H1 (cell line): ENCODE data around the gene LILRA1.
"Not testable (repeated sequence)": the region's sequence is repeated elsewhere in the genome, so short reads cannot be mapped to it uniquely, and the experiment has no call there.

ENCODE experiments used
- ASH2L ChIP-seq: fragments of 200-600, 300-600 bp; sonication (generic); IDR thresholded peaks from one replicate; pipeline ENCODE4 v1.7.1; 2017; ENCODE audit warnings: low read length
- CHD2 ChIP-seq: IDR thresholded peaks from 2 replicates; pipeline ENCODE4 v1.6.1; 2012; ENCODE audit warnings: low read length, improper control_type of control experiment
- EGR1 ChIP-seq: IDR thresholded peaks from 2 replicates; pipeline ENCODE4 v1.6.1; 2011; ENCODE audit warnings: low read depth, low read length, borderline replicate concordance
- EP300 ChIP-seq, 2 experiments: IDR thresholded peaks; 1 replicate in 1 of 2; 2 replicates in 1 of 2; pipeline ENCODE4 v1.6.1; 2011 to 2012; ENCODE audit warnings: low read depth in 2 of 2, low read length in 2 of 2, mild to moderate bottlenecking in 2 of 2, borderline replicate concordance in 1 of 2, inconsistent platforms in 1 of 2, moderate library complexity in 1 of 2
- EZH2 ChIP-seq: fragments of 200-600 bp; sonication (generic); IDR thresholded peaks from 2 replicates; pipeline ENCODE4 v1.7.1; 2012; ENCODE audit warnings: low read depth, mild to moderate bottlenecking, moderate library complexity, low read length, inconsistent platforms; ENCODE audit not compliant: severe bottlenecking
- KDM5A ChIP-seq: fragments of 200-600 bp; IDR thresholded peaks from 2 replicates; pipeline ENCODE4 v1.7.1; 2012; ENCODE audit warnings: mild to moderate bottlenecking, low read length, inconsistent platforms, mixed read lengths
- PHF8 ChIP-seq: fragments of 200-600 bp; sonication (generic); conservative IDR thresholded peaks from 2 replicates; pipeline ENCODE4 v1.7.1; 2012; ENCODE audit warnings: low read depth, mild to moderate bottlenecking, inconsistent platforms, low read length, moderate library complexity
- POLR2A ChIP-seq, 2 experiments: IDR thresholded peaks; 1 replicate in 1 of 2; 2 replicates in 1 of 2; pipeline ENCODE4 v1.6.1; 2011; ENCODE audit warnings: low read depth in 2 of 2, low read length in 2 of 2, mild to moderate bottlenecking in 2 of 2; ENCODE audit errors: control extremely low read depth in 1 of 2
- POLR2AphosphoS5 ChIP-seq: IDR thresholded peaks from 2 replicates; pipeline ENCODE4 v1.6.1; 2011; ENCODE audit warnings: low read depth, low read length
- RAD21 ChIP-seq, 2 experiments: IDR thresholded peaks in 1 of 2; conservative IDR thresholded peaks in 1 of 2; 2 replicates each; pipeline ENCODE4 v1.6.1; 2011; ENCODE audit warnings: low read depth in 2 of 2, low read length in 2 of 2, improper control_type of control experiment in 1 of 2, inconsistent platforms in 1 of 2, mild to moderate bottlenecking in 1 of 2, moderate library complexity in 1 of 2
- SP1 ChIP-seq: IDR thresholded peaks from 2 replicates; pipeline ENCODE4 v1.6.1; 2011; ENCODE audit warnings: low read depth, low read length
- YY1 ChIP-seq: IDR thresholded peaks from 2 replicates; pipeline ENCODE4 v1.6.1; 2011; ENCODE audit warnings: low read depth, mild to moderate bottlenecking, low read length
- TF ChIP-seq, protein P1 (sequence below), 3 experiments: IDR thresholded peaks; 1 replicate in 2 of 3; 2 replicates in 1 of 3; pipeline versions ENCODE4 v1.5.1 to v1.6.1; 2011; ENCODE audit warnings: low read length in 3 of 3, mild to moderate bottlenecking in 3 of 3, inconsistent platforms in 2 of 3, low read depth in 1 of 3, moderate library complexity in 1 of 3; ENCODE audit not compliant: insufficient read depth in 1 of 3; ENCODE audit errors: control extremely low read depth in 1 of 3

DNA sequence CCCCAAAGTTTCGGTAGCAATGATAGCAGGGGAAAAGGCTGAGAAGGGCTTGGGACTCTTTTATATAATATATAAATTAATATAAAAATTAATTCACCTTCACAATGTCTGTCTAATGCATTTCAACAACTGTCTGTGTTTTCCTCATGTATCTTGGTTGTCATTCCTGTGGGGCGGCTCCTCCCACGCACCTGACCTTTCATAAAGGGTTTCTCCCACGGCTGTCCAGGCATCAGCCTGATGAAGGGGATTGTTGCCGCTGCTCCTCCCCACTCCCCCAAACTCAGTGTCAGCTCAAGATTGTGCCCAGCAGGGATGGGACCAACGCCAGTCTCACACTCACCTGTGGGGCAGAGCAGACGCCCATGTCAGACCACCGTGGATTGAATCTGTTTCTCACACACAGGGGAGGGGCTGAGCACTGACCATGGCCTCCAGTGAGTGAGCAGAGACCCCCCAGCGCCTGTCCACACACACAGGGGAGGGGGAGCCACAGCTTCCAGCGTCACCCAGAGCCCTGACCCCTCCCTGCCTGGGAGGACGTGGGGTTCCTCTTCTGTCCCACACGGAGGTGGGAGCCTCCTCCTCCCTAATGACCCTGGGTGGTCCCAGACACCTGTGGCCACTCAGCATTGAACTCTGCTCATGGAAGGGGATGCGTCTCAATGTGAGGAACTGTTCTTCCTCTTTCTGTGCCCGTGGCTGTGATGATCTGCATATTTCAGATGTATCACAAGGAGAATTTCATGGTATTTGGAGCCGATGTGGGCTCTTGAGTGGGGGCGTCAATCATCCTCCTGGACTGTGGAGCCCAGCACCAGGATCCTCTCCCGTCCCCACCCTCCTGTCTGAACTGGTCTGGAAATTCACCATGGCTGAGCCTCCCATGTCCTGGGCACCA is 21.5 kb upstream of the LILRA1 start:
- TF ChIP-seq POLR2AphosphoS5; SP1; KDM5A; EP300 (IDR thresholded peaks at IDR 0.05; ENCODE audit: borderline replicate concordance in 1 of 2, low read depth in 2 of 2, low read length in 2 of 2); YY1; ASH2L; RAD21 (IDR thresholded peaks at IDR 0.05 in 1 of 2, conservative IDR thresholded peaks at IDR 0.05 in 1 of 2; ENCODE audit: low read depth in 2 of 2, low read length in 2 of 2); CHD2; EZH2; PHF8; EGR1; POLR2A (IDR thresholded peaks at IDR 0.05; ENCODE audit: control extremely low read depth in 1 of 2, low read depth in 2 of 2, low read length in 2 of 2): not testable (repeated sequence)
- TF ChIP-seq, protein P1, sequence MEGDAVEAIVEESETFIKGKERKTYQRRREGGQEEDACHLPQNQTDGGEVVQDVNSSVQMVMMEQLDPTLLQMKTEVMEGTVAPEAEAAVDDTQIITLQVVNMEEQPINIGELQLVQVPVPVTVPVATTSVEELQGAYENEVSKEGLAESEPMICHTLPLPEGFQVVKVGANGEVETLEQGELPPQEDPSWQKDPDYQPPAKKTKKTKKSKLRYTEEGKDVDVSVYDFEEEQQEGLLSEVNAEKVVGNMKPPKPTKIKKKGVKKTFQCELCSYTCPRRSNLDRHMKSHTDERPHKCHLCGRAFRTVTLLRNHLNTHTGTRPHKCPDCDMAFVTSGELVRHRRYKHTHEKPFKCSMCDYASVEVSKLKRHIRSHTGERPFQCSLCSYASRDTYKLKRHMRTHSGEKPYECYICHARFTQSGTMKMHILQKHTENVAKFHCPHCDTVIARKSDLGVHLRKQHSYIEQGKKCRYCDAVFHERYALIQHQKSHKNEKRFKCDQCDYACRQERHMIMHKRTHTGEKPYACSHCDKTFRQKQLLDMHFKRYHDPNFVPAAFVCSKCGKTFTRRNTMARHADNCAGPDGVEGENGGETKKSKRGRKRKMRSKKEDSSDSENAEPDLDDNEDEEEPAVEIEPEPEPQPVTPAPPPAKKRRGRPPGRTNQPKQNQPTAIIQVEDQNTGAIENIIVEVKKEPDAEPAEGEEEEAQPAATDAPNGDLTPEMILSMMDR (IDR thresholded peaks at IDR 0.05; ENCODE audit: control extremely low read depth in 1 of 3, insufficient read depth in 1 of 3, low read depth in 1 of 3, low read length in 3 of 3) = not testable (repeated sequence)
